ENCODE results near the gene SYT14.

Gene SYT14

GRCh38 chr1:210003501-210003900, 65.5 kb downstream of the SYT14 start:
- no peak for DNase-seq (ENCODE audit: low read depth, low spot score)
- H3K27me3 ChIP-seq (ENCODE audit: insufficient read depth, insufficient read length), result no peaks in the 10 kb centered on the region
- TF ChIP-seq ZNF274 (IDR thresholded peaks at IDR 0.05; ENCODE audit: low read depth, low read length) (no peak), SUZ12 (IDR thresholded peaks at IDR 0.05; ENCODE audit: extremely low read depth, insufficient read depth, insufficient read length) (no peak), YY1 (IDR thresholded peaks at IDR 0.05; ENCODE audit: insufficient read depth, insufficient read length) (no peak)

GRCh38 chr1:210010161-210010560, 72.1 kb downstream of the SYT14 start:
- H3K27me3 ChIP-seq (ENCODE audit: insufficient read depth, insufficient read length), result no peaks in the 10 kb centered on the region
- no peak overlapping the region for H3K9ac ChIP-seq (ENCODE audit: insufficient read length, low read depth)
- no peaks in the 10 kb centered on the region for H3K4me1 ChIP-seq (ENCODE audit: insufficient read depth, insufficient read length)
- TF ChIP-seq SUZ12 (IDR thresholded peaks at IDR 0.05; ENCODE audit: extremely low read depth, insufficient read depth, insufficient read length), result no peak
- no peak for TF ChIP-seq YY1 (IDR thresholded peaks at IDR 0.05; ENCODE audit: insufficient read depth, insufficient read length)
- no peak for TF ChIP-seq ZNF274 (IDR thresholded peaks at IDR 0.05; ENCODE audit: low read depth, low read length)
- DNase-seq (ENCODE audit: low read depth, low spot score), result no peak
- no peak overlapping the region for H3K4me3 ChIP-seq (ENCODE audit: insufficient read length, low read depth)
- H3K36me3 ChIP-seq (ENCODE audit: insufficient read depth, insufficient read length, low read length), result no peaks in the 10 kb centered on the region
- H3K9me3 ChIP-seq (ENCODE audit: insufficient read depth, low read length), result no peaks in the 10 kb centered on the region

More at GRCh38 chr1:210003501-210003900, 65.5 kb downstream of the SYT14 start:
- Histone ChIP-seq H3K9ac (ENCODE audit: insufficient read length, low read depth) (no peak overlapping the region), H3K9me3 (ENCODE audit: insufficient read depth, low read length) (no peaks in the 10 kb centered on the region), H3K36me3 (ENCODE audit: insufficient read depth, insufficient read length, low read length) (no peaks in the 10 kb centered on the region), H3K4me1 (ENCODE audit: insufficient read depth, insufficient read length) (no peaks in the 10 kb centered on the region), H3K4me3 (ENCODE audit: insufficient read length, low read depth) (no peak overlapping the region)

- TF ChIP-seq SUZ12 (IDR thresholded peaks at IDR 0.05; ENCODE audit: extremely low read depth, insufficient read depth, insufficient read length), result no peak
- TF ChIP-seq ZNF274 (IDR thresholded peaks at IDR 0.05; ENCODE audit: low read depth, low read length), result no peak
- TF ChIP-seq YY1 (IDR thresholded peaks at IDR 0.05; ENCODE audit: insufficient read depth, insufficient read length), result no peak
These were observed 83.3 kb downstream of the SYT14 start for GRCh38 chr1:210021145-210021860.

GRCh38 chr1:210022044-210022443, 84.0 kb downstream of the SYT14 start:
- Histone ChIP-seq H3K9ac (ENCODE audit: insufficient read length, low read depth) (no peak overlapping the region), H3K27me3 (ENCODE audit: insufficient read depth, insufficient read length) (no peaks in the 10 kb centered on the region), H3K9me3 (ENCODE audit: insufficient read depth, low read length) (no peaks in the 10 kb centered on the region), H3K36me3 (ENCODE audit: insufficient read depth, insufficient read length, low read length) (no peaks in the 10 kb centered on the region), H3K4me1 (ENCODE audit: insufficient read depth, insufficient read length) (no peaks in the 10 kb centered on the region), H3K4me3 (ENCODE audit: insufficient read length, low read depth) (no peak overlapping the region)
- DNase-seq (ENCODE audit: low read depth, low spot score), result no peak
- TF ChIP-seq YY1 (IDR thresholded peaks at IDR 0.05; ENCODE audit: insufficient read depth, insufficient read length), result no peak
- TF ChIP-seq SUZ12 (IDR thresholded peaks at IDR 0.05; ENCODE audit: extremely low read depth, insufficient read depth, insufficient read length), result no peak
- no peak for TF ChIP-seq ZNF274 (IDR thresholded peaks at IDR 0.05; ENCODE audit: low read depth, low read length)

More at GRCh38 chr1:210021145-210021860, 83.3 kb downstream of the SYT14 start:
- Histone ChIP-seq H3K4me3 (ENCODE audit: insufficient read length, low read depth) (no peak overlapping the region), H3K9me3 (ENCODE audit: insufficient read depth, low read length) (no peaks in the 10 kb centered on the region), H3K36me3 (ENCODE audit: insufficient read depth, insufficient read length, low read length) (no peaks in the 10 kb centered on the region), H3K4me1 (ENCODE audit: insufficient read depth, insufficient read length) (no peaks in the 10 kb centered on the region), H3K9ac (ENCODE audit: insufficient read length, low read depth) (no peak overlapping the region), H3K27me3 (ENCODE audit: insufficient read depth, insufficient read length) (no peaks in the 10 kb centered on the region)
- DNase-seq (ENCODE audit: low read depth, low spot score), result no peak

- Histone ChIP-seq H3K4me1 (ENCODE audit: insufficient read depth, insufficient read length) (no peaks in the 10 kb centered on the region), H3K27me3 (ENCODE audit: insufficient read depth, insufficient read length) (no peaks in the 10 kb centered on the region), H3K9me3 (ENCODE audit: insufficient read depth, low read length) (no peaks in the 10 kb centered on the region), H3K4me3 (ENCODE audit: insufficient read length, low read depth) (no peak overlapping the region), H3K9ac (ENCODE audit: insufficient read length, low read depth) (no peak overlapping the region), H3K36me3 (ENCODE audit: insufficient read depth, insufficient read length, low read length) (no peaks in the 10 kb centered on the region)
- TF ChIP-seq ZNF274 (IDR thresholded peaks at IDR 0.05; ENCODE audit: low read depth, low read length) (no peak), SUZ12 (IDR thresholded peaks at IDR 0.05; ENCODE audit: extremely low read depth, insufficient read depth, insufficient read length) (no peak), YY1 (IDR thresholded peaks at IDR 0.05; ENCODE audit: insufficient read depth, insufficient read length) (no peak)
- DNase-seq (ENCODE audit: low read depth, low spot score), result no peak
These were observed 86.3 kb downstream of the SYT14 start for GRCh38 chr1:210024282-210024681.

GRCh38 chr1:210024996-210025395, 87.0 kb downstream of the SYT14 start:
- Histone ChIP-seq H3K4me1 (ENCODE audit: insufficient read depth, insufficient read length) (no peaks in the 10 kb centered on the region), H3K9ac (ENCODE audit: insufficient read length, low read depth) (no peak overlapping the region)
- TF ChIP-seq ZNF274 (IDR thresholded peaks at IDR 0.05; ENCODE audit: low read depth, low read length) (no peak), SUZ12 (IDR thresholded peaks at IDR 0.05; ENCODE audit: extremely low read depth, insufficient read depth, insufficient read length) (no peak), YY1 (IDR thresholded peaks at IDR 0.05; ENCODE audit: insufficient read depth, insufficient read length) (no peak)

GRCh38 chr1:210025870-210026269, 87.9 kb downstream of the SYT14 start:
- Histone ChIP-seq H3K9ac (ENCODE audit: insufficient read length, low read depth) (no peak overlapping the region), H3K4me1 (ENCODE audit: insufficient read depth, insufficient read length) (no peaks in the 10 kb centered on the region), H3K4me3 (ENCODE audit: insufficient read length, low read depth) (no peak overlapping the region), H3K27me3 (ENCODE audit: insufficient read depth, insufficient read length) (no peaks in the 10 kb centered on the region), H3K36me3 (ENCODE audit: insufficient read depth, insufficient read length, low read length) (no peaks in the 10 kb centered on the region), H3K9me3 (ENCODE audit: insufficient read depth, low read length) (0 out of 2 replicates have a peak, but pooled peaks cover 5% of the 10 kb centered on the region)
- no peak for DNase-seq (ENCODE audit: low read depth, low spot score)
- TF ChIP-seq ZNF274 (IDR thresholded peaks at IDR 0.05; ENCODE audit: low read depth, low read length) (no peak), YY1 (IDR thresholded peaks at IDR 0.05; ENCODE audit: insufficient read depth, insufficient read length) (no peak), SUZ12 (IDR thresholded peaks at IDR 0.05; ENCODE audit: extremely low read depth, insufficient read depth, insufficient read length) (no peak)

More at GRCh38 chr1:210024996-210025395, 87.0 kb downstream of the SYT14 start:
- H3K4me3 ChIP-seq (ENCODE audit: insufficient read length, low read depth), result no peak overlapping the region
- 0 out of 2 replicates have a peak, but pooled peaks cover under 1% of the 10 kb centered on the region for H3K9me3 ChIP-seq (ENCODE audit: insufficient read depth, low read length)
- H3K27me3 ChIP-seq (ENCODE audit: insufficient read depth, insufficient read length), result no peaks in the 10 kb centered on the region
- H3K36me3 ChIP-seq (ENCODE audit: insufficient read depth, insufficient read length, low read length), result no peaks in the 10 kb centered on the region
- peak; percentile 6 for DNase-seq (ENCODE audit: low read depth, low spot score)

All from NT2/D1 (cell line).